ENCODE data around the gene TTC28.

TTC28 gene

DNA sequence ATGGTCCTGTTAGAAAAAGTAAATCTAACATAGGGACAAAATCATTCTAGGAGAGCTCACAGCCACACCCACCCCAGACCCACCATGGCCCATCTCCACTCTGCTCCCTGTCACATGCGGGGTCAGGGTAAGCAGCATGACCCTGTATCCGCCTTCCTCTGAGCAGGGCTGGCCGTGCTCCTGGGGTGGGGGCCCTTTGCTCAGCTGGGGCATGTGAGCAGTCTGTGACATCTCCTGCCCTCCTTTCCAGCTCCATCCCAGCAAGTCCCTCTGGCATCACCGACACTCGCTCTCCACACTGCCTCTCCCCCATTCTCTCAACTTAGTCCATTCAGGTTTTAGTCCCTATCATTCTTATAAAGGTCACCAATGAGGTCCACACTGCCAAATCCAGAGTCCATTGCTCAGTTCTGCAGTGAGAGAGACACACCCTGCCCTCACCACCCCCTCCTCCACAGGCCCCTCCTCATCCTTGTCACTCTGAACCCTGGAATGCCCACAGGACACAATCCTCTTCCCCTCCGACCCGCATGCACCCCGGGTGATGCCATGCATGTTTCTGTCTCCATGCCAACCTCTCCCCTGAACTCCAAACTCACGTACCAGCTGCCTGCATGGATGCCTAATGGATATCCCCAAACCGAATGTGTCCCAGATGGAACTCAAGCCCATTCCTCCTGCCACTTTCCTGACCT, 695.5 kb downstream of the TTC28 start:
- no peak overlapping the region for H3K4me2 ChIP-seq (ENCODE audit: low read depth, low read length, poor library complexity, severe bottlenecking)
- H2AFZ ChIP-seq (ENCODE audit: low read length) = no peak overlapping the region
- no peaks in the 10 kb centered on the region for H3K27me3 ChIP-seq (ENCODE audit: insufficient read depth, low read length, poor library complexity, severe bottlenecking)
- H3K4me3 ChIP-seq (ENCODE audit: low read length, poor library complexity, severe bottlenecking) = no peak overlapping the region
- H3K9me2 ChIP-seq (replicated peaks; ENCODE audit: low read depth, low read length) = no peaks in the 10 kb centered on the region
- H4K20me1 ChIP-seq (ENCODE audit: insufficient read depth, low read length, poor library complexity, severe bottlenecking) = no peaks in the 10 kb centered on the region
- peaks cover 17% of the 10 kb centered on the region for H3K4me1 ChIP-seq (ENCODE audit: insufficient read depth, low read length, poor library complexity, severe bottlenecking)
- no peaks in the 10 kb centered on the region for H3F3A ChIP-seq (ENCODE audit: low read depth)
- H3K36me3 ChIP-seq (ENCODE audit: insufficient read depth, low read length) = peaks cover 75% of the 10 kb centered on the region
- H3K9me3 ChIP-seq (ENCODE audit: insufficient read depth, low read depth, low read length) = no peaks in the 10 kb centered on the region
- no peak for TF ChIP-seq EZH2phosphoT487 (IDR thresholded peaks at IDR 0.05; ENCODE audit: borderline replicate concordance)
- TF ChIP-seq, protein P1, sequence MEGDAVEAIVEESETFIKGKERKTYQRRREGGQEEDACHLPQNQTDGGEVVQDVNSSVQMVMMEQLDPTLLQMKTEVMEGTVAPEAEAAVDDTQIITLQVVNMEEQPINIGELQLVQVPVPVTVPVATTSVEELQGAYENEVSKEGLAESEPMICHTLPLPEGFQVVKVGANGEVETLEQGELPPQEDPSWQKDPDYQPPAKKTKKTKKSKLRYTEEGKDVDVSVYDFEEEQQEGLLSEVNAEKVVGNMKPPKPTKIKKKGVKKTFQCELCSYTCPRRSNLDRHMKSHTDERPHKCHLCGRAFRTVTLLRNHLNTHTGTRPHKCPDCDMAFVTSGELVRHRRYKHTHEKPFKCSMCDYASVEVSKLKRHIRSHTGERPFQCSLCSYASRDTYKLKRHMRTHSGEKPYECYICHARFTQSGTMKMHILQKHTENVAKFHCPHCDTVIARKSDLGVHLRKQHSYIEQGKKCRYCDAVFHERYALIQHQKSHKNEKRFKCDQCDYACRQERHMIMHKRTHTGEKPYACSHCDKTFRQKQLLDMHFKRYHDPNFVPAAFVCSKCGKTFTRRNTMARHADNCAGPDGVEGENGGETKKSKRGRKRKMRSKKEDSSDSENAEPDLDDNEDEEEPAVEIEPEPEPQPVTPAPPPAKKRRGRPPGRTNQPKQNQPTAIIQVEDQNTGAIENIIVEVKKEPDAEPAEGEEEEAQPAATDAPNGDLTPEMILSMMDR (conservative IDR thresholded peaks at IDR 0.05; ENCODE audit: low read length) = no peak
- H3K9ac ChIP-seq (ENCODE audit: low read depth, low read length, poor library complexity, severe bottlenecking) = no peak overlapping the region
- no peaks in the 10 kb centered on the region for H3K79me2 ChIP-seq (ENCODE audit: insufficient read depth, low read length)

DNA sequence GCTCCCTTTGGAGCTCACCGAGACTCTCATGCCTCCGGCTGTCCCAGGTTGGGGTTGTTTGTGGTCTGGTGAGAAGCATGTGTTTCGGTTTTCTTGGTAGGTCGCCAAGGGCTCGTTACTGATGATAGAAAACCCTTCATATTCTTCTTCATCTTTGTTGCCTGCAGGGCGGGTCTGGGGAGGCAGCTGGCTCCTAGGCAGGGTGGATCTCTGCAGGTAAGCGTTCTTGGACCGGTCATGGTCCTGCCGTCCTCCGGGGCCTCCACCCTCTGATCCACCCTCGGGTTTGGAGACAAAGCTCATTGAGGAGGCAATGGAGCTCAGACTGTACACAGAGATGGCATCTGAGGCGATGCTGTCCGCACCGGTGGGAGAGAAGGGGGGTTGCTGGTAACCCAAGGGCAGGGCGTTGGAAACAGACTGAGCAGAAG, 696.3 kb downstream of the TTC28 start:
- H4K20me1 ChIP-seq (ENCODE audit: insufficient read depth, low read length, poor library complexity, severe bottlenecking) = no peaks in the 10 kb centered on the region
- no peak overlapping the region for H3K9ac ChIP-seq (ENCODE audit: low read depth, low read length, poor library complexity, severe bottlenecking)
- H3K79me2 ChIP-seq (ENCODE audit: insufficient read depth, low read length) = no peaks in the 10 kb centered on the region
- peaks cover 69% of the 10 kb centered on the region for H3K36me3 ChIP-seq (ENCODE audit: insufficient read depth, low read length)
- no peaks in the 10 kb centered on the region for H3K9me2 ChIP-seq (replicated peaks; ENCODE audit: low read depth, low read length)
- no peaks in the 10 kb centered on the region for H3K27me3 ChIP-seq (ENCODE audit: insufficient read depth, low read length, poor library complexity, severe bottlenecking)
- H3F3A ChIP-seq (ENCODE audit: low read depth) = no peaks in the 10 kb centered on the region
- no peak overlapping the region for H3K4me3 ChIP-seq (ENCODE audit: low read length, poor library complexity, severe bottlenecking)
- no peak for TF ChIP-seq EZH2phosphoT487 (IDR thresholded peaks at IDR 0.05; ENCODE audit: borderline replicate concordance)
- TF ChIP-seq, protein P1 (conservative IDR thresholded peaks at IDR 0.05; ENCODE audit: low read length) = no peak
- H3K4me1 ChIP-seq (ENCODE audit: insufficient read depth, low read length, poor library complexity, severe bottlenecking) = peaks cover 17% of the 10 kb centered on the region
- no peak overlapping the region for H3K4me2 ChIP-seq (ENCODE audit: low read depth, low read length, poor library complexity, severe bottlenecking)
- H2AFZ ChIP-seq (ENCODE audit: low read length) = no peak overlapping the region
- H3K9me3 ChIP-seq (ENCODE audit: insufficient read depth, low read depth, low read length) = no peaks in the 10 kb centered on the region

GRCh38 chr22:27982630-27983180, 696.9 kb downstream of the TTC28 start:
- H3K79me2 ChIP-seq (ENCODE audit: insufficient read depth, low read length) = no peaks in the 10 kb centered on the region
- H4K20me1 ChIP-seq (ENCODE audit: insufficient read depth, low read length, poor library complexity, severe bottlenecking) = no peaks in the 10 kb centered on the region
- no peaks in the 10 kb centered on the region for H3K27me3 ChIP-seq (ENCODE audit: insufficient read depth, low read length, poor library complexity, severe bottlenecking)
- H3K9me3 ChIP-seq (ENCODE audit: insufficient read depth, low read depth, low read length) = no peaks in the 10 kb centered on the region
- peaks cover 68% of the 10 kb centered on the region for H3K36me3 ChIP-seq (ENCODE audit: insufficient read depth, low read length)
- H3K4me1 ChIP-seq (ENCODE audit: insufficient read depth, low read length, poor library complexity, severe bottlenecking) = peaks cover 13% of the 10 kb centered on the region
- H3K4me2 ChIP-seq (ENCODE audit: low read depth, low read length, poor library complexity, severe bottlenecking) = no peak overlapping the region
- H3K4me3 ChIP-seq (ENCODE audit: low read length, poor library complexity, severe bottlenecking) = no peak overlapping the region
- no peaks in the 10 kb centered on the region for H3K9me2 ChIP-seq (replicated peaks; ENCODE audit: low read depth, low read length)
- H2AFZ ChIP-seq (ENCODE audit: low read length) = no peak overlapping the region
- no peak for TF ChIP-seq EZH2phosphoT487 (IDR thresholded peaks at IDR 0.05; ENCODE audit: borderline replicate concordance)
- TF ChIP-seq, protein P1 (conservative IDR thresholded peaks at IDR 0.05; ENCODE audit: low read length) = no peak
- H3K9ac ChIP-seq (ENCODE audit: low read depth, low read length, poor library complexity, severe bottlenecking) = no peak overlapping the region
- H3F3A ChIP-seq (ENCODE audit: low read depth) = no peaks in the 10 kb centered on the region

Measured in Loucy (cell line).